Measurements from ENCODE around the gene CFAP410.
"Not testable (repeated sequence)": the region's sequence is repeated elsewhere in the genome, so short reads cannot be mapped to it uniquely, and the experiment has no call there.

Gene CFAP410

DNA sequence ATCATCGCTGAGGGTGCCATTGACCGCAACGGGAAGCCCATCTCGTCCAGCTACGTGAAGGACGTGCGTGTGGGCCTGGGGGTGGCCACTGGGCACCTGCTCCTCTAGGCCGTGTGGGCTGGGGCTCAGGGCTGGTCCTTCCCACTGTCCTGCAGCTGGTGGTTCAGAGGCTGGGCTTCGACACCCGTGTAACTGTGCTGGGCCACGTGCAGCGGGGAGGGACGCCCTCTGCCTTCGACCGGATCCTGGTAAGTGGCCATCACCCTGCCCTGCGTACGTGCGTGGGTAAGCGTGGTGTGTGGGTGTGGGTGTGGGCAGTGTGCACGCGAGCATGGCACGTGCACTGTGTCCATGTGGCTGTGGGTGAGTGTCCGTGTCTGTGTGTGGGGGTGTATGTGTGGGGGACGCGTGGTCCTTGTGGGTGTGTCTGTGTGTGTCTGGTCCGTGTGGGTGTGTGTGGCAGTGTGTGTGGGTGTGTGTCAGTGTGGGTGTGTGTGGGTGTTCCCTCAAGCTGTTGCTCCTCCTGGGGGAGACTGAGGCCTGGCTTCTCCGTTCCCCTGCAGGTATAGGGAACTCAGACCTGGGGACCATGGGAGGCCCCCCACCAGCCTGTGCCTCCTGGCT, 22.8 kb downstream of the CFAP410 start:
- no peak for DNase-seq

- no peak for DNase-seq
Observed at GRCh38 chr21:44315691-44316203, 23.4 kb downstream of the CFAP410 start.

GRCh38 chr21:44314561-44314960, 24.6 kb downstream of the CFAP410 start:
- DNase-seq: no peak

- DNase-seq: no peak
Observed at GRCh38 chr21:44314128-44314527, 25.1 kb downstream of the CFAP410 start.

DNA sequence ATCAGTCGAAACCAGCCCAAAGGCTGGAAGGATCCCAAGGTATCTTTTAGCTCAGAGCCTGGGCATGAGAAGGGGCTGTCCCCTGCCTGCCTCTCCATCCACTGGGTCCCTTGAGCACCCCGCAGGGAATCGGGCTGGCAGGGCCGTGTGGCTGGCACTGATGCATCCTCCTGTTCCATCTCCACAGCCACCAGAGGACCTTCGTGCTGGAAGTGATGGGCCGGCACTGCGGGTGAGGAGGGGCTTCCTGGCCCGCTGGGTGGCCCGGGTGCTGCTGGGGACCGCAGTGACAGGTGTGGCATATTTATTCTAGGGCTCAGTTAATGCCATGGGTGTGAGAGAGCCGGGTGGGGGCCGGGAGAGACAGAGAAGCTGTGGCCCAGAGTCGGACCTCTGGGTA, 25.7 kb downstream of the CFAP410 start:
- no peak for DNase-seq

DNA sequence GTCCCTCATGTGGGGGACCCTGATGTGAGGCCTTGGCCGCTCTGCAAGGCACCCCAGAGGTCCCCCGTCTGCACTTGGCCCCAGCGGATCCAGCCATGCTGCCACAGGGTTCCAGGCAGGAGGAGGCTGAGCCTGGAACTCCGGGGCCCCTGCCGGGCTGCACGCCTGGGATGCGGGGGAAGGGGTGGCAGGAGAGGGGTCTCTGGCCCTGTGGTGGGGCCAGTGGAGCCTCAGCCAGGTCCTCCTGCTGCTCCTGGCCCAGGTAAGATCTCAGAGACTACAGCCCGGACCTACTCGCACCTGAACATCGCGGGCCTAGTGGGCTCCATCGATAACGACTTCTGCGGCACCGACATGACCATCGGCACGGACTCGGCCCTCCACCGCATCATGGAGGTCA, 26.5 kb downstream of the CFAP410 start:
- DNase-seq: no peak

GRCh38 chr21:44312089-44312488, 27.1 kb downstream of the CFAP410 start:
- no peak for DNase-seq

DNA sequence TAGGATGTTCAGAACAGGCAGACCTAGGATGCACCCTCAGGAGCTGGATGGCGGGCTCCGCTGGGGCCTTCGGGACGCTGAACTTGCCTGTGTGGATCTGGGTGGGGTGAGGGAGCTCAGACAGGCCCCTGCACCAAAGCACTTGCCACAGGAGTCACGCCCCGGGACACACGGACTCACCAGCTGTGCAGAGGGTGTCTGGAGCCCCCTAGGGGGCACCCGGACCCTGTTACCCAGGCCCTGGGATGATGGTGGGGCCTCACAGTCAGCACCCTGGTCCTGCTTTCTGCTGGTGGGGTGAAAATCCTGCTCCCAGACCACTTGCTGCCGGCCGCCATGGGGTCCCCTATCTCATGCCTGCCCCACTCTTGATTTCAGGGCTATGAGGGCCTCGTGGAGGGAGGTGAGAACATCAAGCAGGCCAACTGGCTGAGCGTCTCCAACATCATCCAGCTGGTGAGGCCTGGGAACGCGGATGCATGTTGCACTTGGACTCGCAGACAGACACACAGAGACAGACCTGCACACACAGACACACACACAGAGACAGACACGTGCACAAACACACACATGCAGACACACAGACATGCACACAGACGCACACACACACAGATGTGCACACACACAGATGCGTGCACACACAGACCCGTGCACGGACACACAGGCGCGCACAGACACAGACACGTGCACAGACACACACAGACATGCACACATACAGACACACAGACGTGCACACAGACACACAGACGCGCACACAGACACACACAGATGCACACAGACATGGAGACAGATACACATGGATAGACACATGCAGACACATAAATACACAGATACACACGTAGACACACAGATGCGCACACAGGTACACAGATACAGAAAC, 28.3 kb downstream of the CFAP410 start:
- DNase-seq: no peak

DNA sequence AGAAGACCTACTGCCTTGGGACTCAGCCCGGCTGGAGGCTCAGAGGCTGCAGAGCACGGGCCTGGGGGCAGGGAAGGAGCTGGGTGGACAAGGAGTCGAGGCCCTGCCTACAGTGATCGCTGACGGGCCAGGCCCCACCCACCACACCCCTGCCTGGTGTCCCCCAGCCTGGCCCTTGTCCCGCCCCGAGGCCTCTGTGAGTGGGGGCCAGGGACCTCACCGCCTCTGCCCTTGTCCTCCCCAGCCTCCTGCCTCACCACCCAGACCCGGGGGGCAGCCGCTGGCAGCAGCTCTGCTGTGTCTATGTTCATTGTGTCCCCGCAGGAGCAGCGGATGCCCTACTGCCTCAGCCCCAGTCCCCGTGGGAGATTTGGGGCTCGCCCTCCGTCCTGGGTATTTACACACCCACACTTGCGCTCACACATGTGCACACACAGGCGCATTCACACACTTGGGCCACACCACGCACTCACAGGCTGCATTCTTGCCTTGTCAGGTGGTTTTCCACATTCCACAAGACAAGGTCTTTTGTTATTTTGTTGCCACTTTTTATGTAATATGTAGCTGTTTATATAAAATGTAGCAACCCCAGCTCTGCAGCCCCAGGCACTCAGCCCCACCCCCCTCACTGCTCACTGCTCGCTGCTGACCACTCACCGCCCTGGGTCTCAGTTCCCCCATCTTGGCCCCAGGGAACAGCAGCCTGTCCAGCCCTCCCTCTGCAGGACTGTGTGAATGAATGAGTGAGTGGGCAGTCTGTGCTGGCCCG, 32.1 kb downstream of the CFAP410 start:
- DNase-seq: no peak

- no peak for DNase-seq
Observed at GRCh38 chr21:44305691-44306090, 33.5 kb downstream of the CFAP410 start.

GRCh38 chr21:44304877-44305293, 34.3 kb downstream of the CFAP410 start:
- DNase-seq: peak; percentile 55 to 64

DNA sequence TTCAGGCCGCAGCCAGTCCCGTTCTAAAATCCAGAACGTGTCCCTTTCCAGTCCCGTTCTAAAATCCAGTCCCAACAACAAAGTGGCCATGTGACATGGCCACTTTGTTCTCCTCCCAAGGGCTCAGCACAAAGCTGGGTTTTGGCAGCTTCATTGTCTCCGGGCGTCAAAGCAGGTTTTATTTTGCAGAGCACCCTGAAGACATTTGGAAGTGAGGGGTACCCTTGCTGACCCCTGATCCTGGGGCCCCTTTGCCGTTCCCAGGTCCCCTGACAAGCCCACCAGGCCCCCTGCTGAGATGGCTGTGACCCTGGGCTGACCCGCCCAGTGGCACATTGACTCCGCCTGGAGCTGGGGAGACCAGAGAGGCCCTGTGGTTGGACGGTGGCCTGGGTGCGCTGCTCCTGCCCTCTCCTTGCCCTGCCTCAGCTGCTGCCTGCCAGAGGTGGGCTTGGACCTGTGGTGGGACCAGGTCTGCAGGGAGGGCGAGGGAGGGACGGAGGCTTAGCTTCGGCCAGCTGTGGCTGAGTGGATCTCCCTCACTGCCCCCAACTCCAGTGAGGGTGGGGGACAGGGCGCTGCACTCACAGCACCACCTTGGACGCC, 35.1 kb downstream of the CFAP410 start:
- DNase-seq: no peak

DNA sequence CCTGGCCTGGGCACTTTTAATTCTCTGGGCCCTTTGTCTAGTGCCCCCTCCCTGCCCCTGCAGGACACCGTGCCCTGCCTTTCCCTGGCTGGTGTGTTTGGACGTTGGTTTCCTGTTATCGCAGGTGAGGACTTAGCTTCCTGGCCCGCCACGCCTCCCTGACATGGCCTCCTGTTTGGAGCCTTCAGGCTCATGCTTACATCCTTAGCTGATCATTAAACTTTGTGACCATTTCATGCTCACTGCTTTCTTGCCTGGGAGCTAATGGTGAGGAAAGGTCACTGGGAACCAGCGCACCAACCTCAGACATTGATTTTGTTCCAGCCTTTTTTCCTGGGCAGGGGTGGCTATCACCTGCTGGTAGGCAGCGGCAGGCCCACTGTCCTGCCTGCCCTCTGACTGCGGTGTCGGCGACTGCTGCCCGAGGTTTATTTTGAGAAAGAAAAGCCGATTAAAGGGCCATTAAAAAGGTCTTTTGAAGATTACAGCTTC, 35.7 kb downstream of the CFAP410 start:
- DNase-seq: no peak

DNA sequence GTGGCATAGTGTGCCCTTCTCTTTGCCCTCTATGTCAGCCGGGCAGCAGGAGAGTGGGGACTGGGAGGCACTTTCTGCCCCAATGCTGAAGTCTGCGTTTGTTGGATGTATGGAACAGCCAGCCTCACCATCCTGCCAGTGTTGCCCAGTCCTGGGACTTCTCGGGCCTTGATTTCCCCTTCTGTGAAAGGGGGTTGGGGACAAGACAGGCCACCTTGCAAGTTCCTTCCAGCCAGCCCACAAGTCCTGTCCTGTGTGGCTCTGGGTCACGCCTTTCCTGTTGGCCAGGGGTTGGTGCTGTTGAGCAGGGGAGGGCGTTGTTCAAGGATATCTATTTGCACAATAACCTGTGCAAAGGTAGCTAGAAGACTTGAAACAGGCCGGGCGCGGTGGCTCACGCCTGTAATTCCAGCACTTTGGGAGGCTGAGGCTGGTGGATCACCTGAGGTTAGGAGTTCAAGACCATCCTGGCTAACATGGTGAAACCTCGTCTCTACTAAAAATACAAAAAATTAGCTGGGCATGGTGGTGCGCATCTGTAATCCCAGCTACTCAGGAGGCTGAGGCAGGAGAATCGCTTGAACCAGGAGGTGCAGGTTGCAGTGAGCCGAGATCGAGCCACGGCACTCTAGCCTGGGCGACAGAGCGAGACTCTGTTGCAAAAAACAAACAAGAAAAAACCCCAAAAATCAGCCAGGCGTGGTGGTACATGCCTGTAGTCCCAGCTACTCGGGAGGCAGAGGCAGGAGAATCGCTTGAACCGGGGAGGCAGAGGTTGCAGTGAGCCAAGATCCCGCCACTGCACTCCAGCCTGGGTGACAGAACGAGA, 36.4 kb downstream of the CFAP410 start:
- not testable (repeated sequence) for DNase-seq

DNA sequence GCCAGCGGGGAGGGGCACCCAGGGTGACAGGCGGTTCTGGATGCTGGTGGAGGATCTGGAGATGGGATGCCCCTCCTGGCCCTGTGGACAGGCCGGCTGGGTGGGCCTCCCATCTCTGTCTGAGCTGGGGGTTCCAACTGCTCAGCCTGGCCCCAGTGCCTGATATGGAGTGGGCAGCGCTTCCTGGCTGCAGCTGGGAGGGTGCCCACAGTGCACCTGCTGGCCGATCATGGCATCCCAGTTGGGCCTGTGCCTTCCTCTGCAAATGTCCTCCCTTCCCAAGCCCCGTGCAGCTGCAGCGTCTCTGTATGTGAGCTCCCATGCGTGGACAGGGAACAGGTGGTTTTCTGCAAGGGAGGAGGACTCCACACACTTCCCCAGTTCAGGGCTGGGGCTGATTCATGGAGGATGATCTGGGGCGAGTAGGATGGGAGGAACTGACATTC, 37.2 kb downstream of the CFAP410 start:
- DNase-seq: no peak

DNA sequence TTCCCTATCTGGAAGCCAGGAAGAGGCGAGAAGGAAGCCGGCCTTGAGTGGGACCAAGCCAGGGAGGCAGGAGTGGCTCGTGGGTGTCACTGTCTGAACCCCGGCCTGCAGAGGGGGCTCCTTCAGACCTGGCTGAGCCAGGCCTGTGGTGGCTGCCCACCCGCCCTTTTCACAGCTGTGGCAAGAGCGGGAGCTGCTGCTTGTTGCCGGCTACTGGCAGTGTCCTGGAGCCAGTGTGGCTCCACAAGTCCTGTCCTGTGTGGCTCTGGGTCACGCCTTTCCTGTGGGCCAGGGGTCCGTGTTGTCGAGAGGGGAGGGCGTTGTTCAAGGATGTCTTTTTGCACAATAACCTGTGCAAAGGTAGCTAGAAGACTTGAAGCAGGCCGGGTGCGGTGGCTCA, 38.0 kb downstream of the CFAP410 start:
- DNase-seq: no peak

GRCh38 chr21:44300262-44300959, 38.8 kb downstream of the CFAP410 start:
- peak; percentile 75 to 79 for DNase-seq

- peak; percentile 79 to 83 for DNase-seq
Observed at GRCh38 chr21:44299458-44300261, 39.5 kb downstream of the CFAP410 start, which contains the start of gene PFKL. PFKL (plus strand) TSS chr21:44300053; CDS start chr21:44300106, 53 bp downstream.

GRCh38 chr21:44299085-44299457, 40.1 kb downstream of the CFAP410 start:
- DNase-seq: no peak

DNA sequence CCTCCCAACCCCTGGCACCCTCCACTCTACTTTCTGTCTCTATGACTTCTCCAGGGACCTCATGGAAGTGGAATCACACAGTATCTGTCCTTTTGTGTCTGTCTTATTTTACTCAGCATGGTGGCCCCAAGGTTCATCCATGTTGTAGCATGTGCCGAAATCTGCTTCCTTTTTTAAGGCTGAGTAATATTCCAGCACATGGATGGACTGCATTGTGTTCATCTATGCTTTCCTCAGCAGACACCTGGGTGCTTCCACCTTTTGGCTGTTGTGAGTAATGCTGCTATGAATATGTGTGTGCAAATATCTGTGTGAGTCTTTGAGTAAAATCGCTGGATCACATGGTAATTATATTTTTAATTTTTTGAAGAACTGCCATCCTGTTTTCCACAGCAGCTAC, 40.9 kb downstream of the CFAP410 start:
- DNase-seq: no peak
